Endothelial cell of umbilical vein (primary cell): ENCODE data around the gene IPO9. TPM values are rescaled to one million over a fixed set of nuclear protein-coding genes. Genes with fewer than 3 reads are reported as not detected.

ENCODE experiments used
- BruUV-seq: library from RNA; stranded (reverse); fragments of 400-500 nt; replicated peaks from 2 replicates; lab custom pipeline; 2021; lab: Mats Ljungman, UMichigan
- CTCF ChIA-PET: fragments of 300-600, 350-600 bp; sonication (Branson Sonifier 250); formaldehyde crosslinking; loops from one replicate; lab custom pipeline; 2021; ENCODE audit warnings: antibody characterized with exemption, inconsistent platforms; lab: Charles Lee
- POLR2A ChIA-PET: fragments of 300-600, 350-600 bp; sonication (Branson Sonifier 250); formaldehyde crosslinking; loops from one replicate; lab custom pipeline; 2021; ENCODE audit warnings: antibody characterized with exemption, inconsistent platforms; lab: Charles Lee
- DNase-seq: peaks from one replicate; pipeline ENCODE4 v3.0.0-alpha.2; 2011; ENCODE audit warnings: low read depth, low spot score
- FAIRE-seq: peaks from 2 replicates; lab custom pipeline; 2011; peaks lifted over from hg19 to GRCh38; lab: Jason Lieb, UNC
- H2AFZ ChIP-seq: 2 replicates; pipeline ENCODE4 v1.6.0; 2012; ENCODE audit warnings: low read depth, low read length, control low read depth, inconsistent platforms
- H3K27ac ChIP-seq: 2 replicates; pipeline ENCODE4 v1.5.1; 2011; ENCODE audit warnings: low read depth, mild to moderate bottlenecking, control low read depth, low read length, moderate library complexity; ENCODE audit not compliant: insufficient read depth
- H3K27me3 ChIP-seq, 2 experiments: 2 replicates each; pipeline versions ENCODE4 v1.6.0 to v1.6.1; 2011; ENCODE audit warnings: low read length in 2 of 2, mixed read lengths in 1 of 2; ENCODE audit not compliant: control insufficient read depth in 2 of 2, insufficient read depth in 2 of 2
- H3K36me3 ChIP-seq, 2 experiments: 2 replicates in 1 of 2; 3 replicates in 1 of 2; pipeline ENCODE4 v1.5.1; 2011; ENCODE audit warnings: low read length in 2 of 2, mild to moderate bottlenecking in 1 of 2, moderate library complexity in 1 of 2; ENCODE audit not compliant: control insufficient read depth in 2 of 2, insufficient read depth in 2 of 2; ENCODE audit errors: extremely low read depth in 1 of 2
- H3K4me1 ChIP-seq: 3 replicates; pipeline ENCODE4 v1.5.1; 2011; ENCODE audit warnings: mild to moderate bottlenecking, low read length; ENCODE audit not compliant: control insufficient read depth, insufficient read depth; ENCODE audit errors: extremely low read depth
- H3K4me2 ChIP-seq: 2 replicates; pipeline ENCODE4 v1.6.1; 2011; ENCODE audit warnings: low read length, control low read depth, mixed read lengths; ENCODE audit not compliant: insufficient read depth
- H3K4me3 ChIP-seq, 3 experiments: fragments of 200-600 bp in 1 of 3; sonication (generic), shearing (Covaris generic) in 1 of 3; replicated peaks in 1 of 3; 2 replicates each; pipeline ENCODE4 v1.5.1; 2011 to 2016; ENCODE audit warnings: control low read depth in 3 of 3, low read length in 3 of 3, mild to moderate bottlenecking in 2 of 3, inconsistent platforms in 1 of 3, low read depth in 1 of 3, moderate library complexity in 1 of 3; ENCODE audit not compliant: insufficient read depth in 1 of 3
- H3K79me2 ChIP-seq: 2 replicates; pipeline ENCODE4 v1.6.0; 2012; ENCODE audit warnings: low read length, inconsistent platforms; ENCODE audit not compliant: control insufficient read depth, insufficient read depth
- H3K9ac ChIP-seq: replicated peaks from 2 replicates; pipeline ENCODE3; 2011; ENCODE audit warnings: low read length, control low read depth; ENCODE audit not compliant: insufficient read depth; ENCODE audit errors: extremely low read depth
- H3K9me1 ChIP-seq: replicated peaks from 3 replicates; pipeline ENCODE4 v1.6.0; 2011; ENCODE audit warnings: mild to moderate bottlenecking, low read length; ENCODE audit not compliant: control insufficient read depth, insufficient read depth; ENCODE audit errors: extremely low read depth
- H3K9me3 ChIP-seq: replicated peaks from 2 replicates; pipeline ENCODE4 v1.5.1; 2012; ENCODE audit warnings: low read length, inconsistent platforms; ENCODE audit not compliant: control insufficient read depth, insufficient read depth
- H4K20me1 ChIP-seq: replicated peaks from 2 replicates; pipeline ENCODE3; 2011; ENCODE audit warnings: mild to moderate bottlenecking, low read length; ENCODE audit not compliant: control insufficient read depth, insufficient read depth; ENCODE audit errors: extremely low read depth
- CTCF ChIP-seq, 2 donors: IDR thresholded peaks; 1 replicate in 1 of 2; 2 replicates in 1 of 2; pipeline ENCODE4 v1.5.1; 2011; ENCODE audit warnings: low read length in 2 of 2, mild to moderate bottlenecking in 2 of 2, moderate library complexity in 2 of 2, control low read depth in 1 of 2, inconsistent platforms in 1 of 2, low read depth in 1 of 2; ENCODE audit not compliant: insufficient read depth in 1 of 2; ENCODE audit errors: extremely low read depth in 1 of 2
- EZH2 ChIP-seq: IDR thresholded peaks from 2 replicates; pipeline ENCODE4 v1.6.1; 2012; ENCODE audit warnings: borderline replicate concordance, low read depth, mild to moderate bottlenecking, moderate library complexity, low read length, inconsistent platforms; ENCODE audit not compliant: severe bottlenecking
- FOS ChIP-seq: IDR thresholded peaks from 2 replicates; pipeline ENCODE4 v1.6.1; 2011; ENCODE audit warnings: mild to moderate bottlenecking, low read length, moderate library complexity, borderline replicate concordance; ENCODE audit not compliant: insufficient read depth
- GATA2 ChIP-seq: IDR thresholded peaks from 2 replicates; pipeline ENCODE4 v1.7.0; 2011; ENCODE audit warnings: low read depth, mild to moderate bottlenecking, moderate library complexity, mixed read lengths, low read length; ENCODE audit not compliant: insufficient read length, insufficient read depth
- JUN ChIP-seq: IDR thresholded peaks from 2 replicates; pipeline ENCODE4 v1.6.1; 2011; ENCODE audit warnings: borderline replicate concordance, low read depth; ENCODE audit not compliant: insufficient read length, insufficient read depth
- MAX ChIP-seq: IDR thresholded peaks from 2 replicates; pipeline ENCODE4 v1.6.1; 2011; ENCODE audit not compliant: insufficient read depth, insufficient read length
- MYC ChIP-seq: IDR thresholded peaks from one replicate; pipeline ENCODE4 v1.6.1; 2011; ENCODE audit warnings: mild to moderate bottlenecking, low read depth, low read length
- POLR2A ChIP-seq: IDR thresholded peaks from 2 replicates; pipeline ENCODE4 v1.6.1; 2012; ENCODE audit warnings: low read depth, mild to moderate bottlenecking, control low read depth, low read length
- POLR2AphosphoS5 ChIP-seq: IDR thresholded peaks from 2 replicates; pipeline ENCODE4 v1.6.1; 2012; ENCODE audit warnings: low read depth, mild to moderate bottlenecking, control low read depth, low read length, moderate library complexity; ENCODE audit not compliant: insufficient read depth
- dilution Hi-C: fragments of 300-500 bp; cut with MboI; formaldehyde crosslinking; loops from one replicate; pipeline ENCODE4 v1.15.0; 2019; ENCODE audit warnings: low sequenced_read_pairs; ENCODE audit not compliant: extremely low pct_ligation_motif_present
- intact Hi-C: fragments of 100-400 bp; cut with micrococcal nuclease; formaldehyde crosslinking; loops from one replicate; pipeline ENCODE4 v1.10.0; 2022
- polyA plus RNA-seq, 4 experiments: library from polyadenylated mRNA; depleted of rRNA in 3 of 4; stranded (reverse) in 3 of 4; unstranded in 1 of 4; fragments of >200 nt; gene quantifications; 2 replicates each; pipeline versions ENCODE4 v1.2.1 to v1.2.3, GENCODE V29; 2011 to 2012; ENCODE audit warnings: missing spikeins in 1 of 4
- total RNA-seq: library from RNA; stranded (reverse); gene quantifications from 2 replicates; pipeline ENCODE4 v1.2.3, GENCODE V29; 2021

Gene IPO9
- total and polyA plus RNA-seq, 2 donors (not counting 3 experiments of a cell fraction or from before 2014, with no cell fraction given) = 53.4 to 104 TPM

GRCh38 chr1:201813226-201813625 is 15.7 kb upstream of the IPO9 start:
- no peak overlapping the region for H3K4me2 ChIP-seq
- H3K4me1 ChIP-seq = no peaks in the 10 kb centered on the region
- no peak overlapping the region for H3K27ac ChIP-seq
- H3K9me1 ChIP-seq = no peaks in the 10 kb centered on the region
- H3K9me3 ChIP-seq = no peaks in the 10 kb centered on the region
- no peaks in the 10 kb centered on the region for H3K27me3 ChIP-seq
- H3K79me2 ChIP-seq = no peaks in the 10 kb centered on the region
- peaks cover 36 to 68% of the 10 kb centered on the region in 2 experiments for H3K36me3 ChIP-seq
- no peak overlapping the region for H2AFZ ChIP-seq
- intact Hi-C loops = no loop called here
- dilution Hi-C loops = no loop called here
- ChIA-PET POLR2A (no interaction called here), CTCF (interaction anchor here (0.7 to 1.9 kb wide), 5 partner anchors 14 to 253 kb away, joined by 3 to 6 read pairs (median 3); partner anchors contain the start of gene IPO9)
- peak; percentile 37 for FAIRE-seq
- TF ChIP-seq CTCF (IDR thresholded peaks at IDR 0.05; ENCODE audit: extremely low read depth in 1 of 2, insufficient read depth in 1 of 2, low read depth in 1 of 2, low read length in 2 of 2) (no peak), MAX (no peak), POLR2A (no peak), JUN (no peak), FOS (no peak), GATA2 (no peak), MYC (no peak), POLR2AphosphoS5 (no peak), EZH2 (no peak)
- no peaks in the 10 kb centered on the region for H4K20me1 ChIP-seq
- H3K9ac ChIP-seq = no peak overlapping the region
- DNase-seq = no peak
- no TSS peak for BruUV-seq
- H3K4me3 ChIP-seq = no peak overlapping the region
